Camera-type eye (tissue), 1 donor: Measurements from ENCODE around the gene ZNF496. TPM values are rescaled to one million over a fixed set of nuclear protein-coding genes. Genes with fewer than 3 reads are reported as not detected.

Experiments used
- total RNA-seq: library from RNA; depleted of rRNA; stranded (reverse); fragments of >200 nt; gene quantifications from one replicate; pipeline ENCODE4 v1.2.3, GENCODE V29; 2014

Gene ZNF496
- total RNA-seq = 46.9 TPM

DNA sequence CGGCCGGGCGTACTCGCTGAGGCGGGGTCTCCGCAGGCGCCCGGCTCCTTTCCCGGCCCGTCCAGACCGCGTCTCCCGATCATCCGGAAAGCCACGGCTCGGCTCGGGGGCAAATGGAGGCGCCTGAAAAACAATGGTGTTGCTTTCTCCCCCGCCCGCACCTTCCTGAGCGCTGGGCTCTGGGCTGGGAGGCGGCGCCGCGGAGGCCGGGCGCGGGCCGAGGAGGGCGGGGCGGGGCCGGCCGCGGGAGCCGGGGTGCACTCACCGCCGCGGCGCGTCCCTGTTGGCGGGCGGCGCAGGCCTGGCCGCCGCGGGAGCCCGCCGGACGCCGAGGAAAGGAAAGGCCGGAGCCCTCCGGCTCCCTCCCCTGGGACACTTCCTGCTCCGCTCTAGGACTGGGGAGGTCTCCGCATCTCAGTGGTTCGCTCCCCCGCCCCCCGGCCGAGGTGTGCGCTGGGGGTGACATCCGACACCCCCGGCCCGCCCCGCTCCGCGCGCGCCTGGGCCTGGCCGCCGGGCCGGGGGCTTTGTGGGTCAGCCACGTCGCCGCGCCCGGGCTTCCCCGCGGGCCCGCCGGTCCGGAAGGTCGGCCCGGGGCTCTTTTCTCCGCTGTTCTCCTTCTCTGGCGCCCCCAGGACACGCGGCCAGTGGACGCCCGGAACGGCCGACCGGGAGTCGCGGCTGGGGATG lies at the start of gene ZNF496:
Gene ZNF496, minus strand, starts transcription at position 343 of the 690 bp plus-strand sequence. CDS start 2,289 bp downstream, outside the sequence.

DNA sequence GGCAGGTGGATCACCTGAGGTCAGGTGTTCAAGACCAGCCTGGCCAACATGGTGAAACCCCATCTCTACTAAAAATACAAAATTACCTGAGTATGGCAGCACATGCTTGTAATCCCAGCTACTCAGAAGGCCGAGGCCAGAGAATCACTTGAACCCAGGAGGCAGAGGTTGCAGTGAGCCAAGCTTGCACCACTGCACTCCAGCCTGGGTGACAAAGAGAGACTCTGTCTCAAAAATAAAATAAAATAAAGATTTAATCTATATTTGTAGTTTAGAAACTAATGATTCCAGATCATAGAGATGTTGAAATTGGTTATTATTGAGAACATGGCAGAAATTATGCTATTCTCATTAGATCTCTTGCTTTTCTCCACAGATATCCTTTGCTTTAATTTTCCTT lies 75.9 kb downstream of the ZNF496 start, which contains the start of gene VN1R5:
Gene VN1R5, plus strand, starts transcription at position 301 of the 400 bp plus-strand sequence.

Other genes starting within 250 kb of the ZNF496 start
- 14.3 TPM for gene ZNF669, start 227.5 kb downstream of the ZNF496 start, total RNA-seq
- 124 TPM for gene ZNF124, start 159.8 kb downstream of the ZNF496 start, total RNA-seq
- gene VN1R5, start 75.8 kb downstream of the ZNF496 start, total RNA-seq = not detected
- gene NLRP3, start 84.3 kb upstream of the ZNF496 start, total RNA-seq = 2.2 TPM
- gene OR2B11, start 126.2 kb upstream of the ZNF496 start, total RNA-seq = not detected
- gene OR2C3, start 204.6 kb upstream of the ZNF496 start, total RNA-seq = not detected
- gene GCSAML, start 217.3 kb upstream of the ZNF496 start, total RNA-seq = 0.82 TPM